ENCODE results near the gene TEX9.

- no peak for TF ChIP-seq CTCF (optimal IDR thresholded peaks at IDR 0.05 in 1 of 3, IDR thresholded peaks at IDR 0.05 in 1 of 3, conservative IDR thresholded peaks at IDR 0.05 in 1 of 3; ENCODE audit: extremely low read depth in 1 of 3, insufficient read depth in 2 of 3, low read length in 3 of 3)
- no peak for TF ChIP-seq EZH2 (IDR thresholded peaks at IDR 0.05; ENCODE audit: low read length)
Measured at GRCh38 chr15:56342653-56343052, 22.6 kb upstream of the TEX9 start.
